ENCODE results near the gene PGM1.

- TF ChIP-seq EZH2 (IDR thresholded peaks at IDR 0.05; ENCODE audit: insufficient read depth, poor library complexity, severe bottlenecking) (no peak), EZH2phosphoT487 (IDR thresholded peaks at IDR 0.05; ENCODE audit: insufficient read depth, low read depth) (no peak)
Observed at GRCh38 chr1:63691701-63692425, 98.7 kb downstream of the PGM1 start.
